Common myeloid progenitor, CD34-positive (primary cell): ENCODE measurements around the gene CACNA1B.

ENCODE experiments used
- CTCF ChIA-PET: fragments of 350-600 bp; sonication (Branson Sonifier 250); formaldehyde crosslinking; loops from one replicate; lab custom pipeline; 2021; ENCODE audit warnings: antibody characterized with exemption; lab: Charles Lee
- POLR2A ChIA-PET: fragments of 350-600 bp; sonication (Branson Sonifier 250); formaldehyde crosslinking; loops from one replicate; lab custom pipeline; 2021; ENCODE audit warnings: antibody characterized with exemption; lab: Charles Lee
- DNase-seq, 3 donors: peaks; one replicate each; pipeline versions ENCODE4 v3.0.0 to v3.0.0-alpha.2; 2013
- H3K27ac ChIP-seq, 2 experiments: 1 replicate in 1 of 2; 2 replicates in 1 of 2; pipeline ENCODE4 v1.7.0; 2013; ENCODE audit warnings: inconsistent platforms in 2 of 2, low read length in 2 of 2, mild to moderate bottlenecking in 2 of 2, low read depth in 1 of 2, moderate library complexity in 1 of 2; ENCODE audit not compliant: severe bottlenecking in 2 of 2, insufficient read depth in 1 of 2, poor library complexity in 1 of 2
- H3K27me3 ChIP-seq, 5 experiments: replicated peaks in 2 of 5; 1 replicate in 3 of 5; 2 replicates in 2 of 5; pipeline versions ENCODE4 v1.6.1 to v1.7.0; 2013; ENCODE audit warnings: low read length in 4 of 5, mild to moderate bottlenecking in 2 of 5, moderate library complexity in 2 of 5, inconsistent platforms in 1 of 5; ENCODE audit not compliant: insufficient read depth in 5 of 5, control insufficient read depth in 4 of 5
- H3K36me3 ChIP-seq, 4 experiments: 1 replicate in 2 of 4; 2 replicates in 2 of 4; pipeline versions ENCODE4 v1.6.1 to v1.7.0; 2013; ENCODE audit warnings: low read length in 3 of 4, control low read depth in 1 of 4, mild to moderate bottlenecking in 1 of 4; ENCODE audit not compliant: control insufficient read depth in 4 of 4, insufficient read depth in 4 of 4
- H3K4me1 ChIP-seq, 4 experiments: 1 replicate in 3 of 4; 2 replicates in 1 of 4; pipeline versions ENCODE4 v1.6.1 to v1.7.1; 2013; ENCODE audit warnings: low read length in 3 of 4, mild to moderate bottlenecking in 3 of 4, control low read depth in 1 of 4, inconsistent platforms in 1 of 4, moderate library complexity in 1 of 4; ENCODE audit not compliant: control insufficient read depth in 4 of 4, insufficient read depth in 4 of 4; ENCODE audit errors: control extremely low read depth in 1 of 4
- H3K4me3 ChIP-seq, 7 experiments: 1 replicate in 4 of 7; 2 replicates in 3 of 7; pipeline versions ENCODE4 v1.5.1 to v1.7.0; 2013; ENCODE audit warnings: mild to moderate bottlenecking in 7 of 7, low read length in 6 of 7, moderate library complexity in 6 of 7, inconsistent platforms in 2 of 7, low read depth in 2 of 7, control low read depth in 1 of 7; ENCODE audit not compliant: insufficient read depth in 4 of 7, control insufficient read depth in 1 of 7; ENCODE audit errors: extremely low read depth in 1 of 7
- H3K9me3 ChIP-seq, 5 experiments: 1 replicate in 4 of 5; 2 replicates in 1 of 5; pipeline versions ENCODE4 v1.6.1 to v1.7.1; 2013; ENCODE audit warnings: low read length in 4 of 5, mild to moderate bottlenecking in 2 of 5, inconsistent platforms in 1 of 5, low read depth in 1 of 5, moderate library complexity in 1 of 5; ENCODE audit not compliant: control insufficient read depth in 4 of 5, insufficient read depth in 2 of 5; ENCODE audit errors: control extremely low read depth in 1 of 5
- WGBS: methylation state at CpG from one replicate; pipeline ENCODE4 v1.1.5; 2013; ENCODE audit not compliant: insufficient coverage; 5-methylcytosine and 5-hydroxymethylcytosine counted together

The CACNA1B gene

GRCh38 chr9:137843355-137843754 is 34.2 kb upstream of the CACNA1B start:
- H3K4me1 ChIP-seq, result no peaks in the 10 kb centered on the region
- CTCF ChIA-PET, result no interaction called here
- no peaks in the 10 kb centered on the region for H3K27me3 ChIP-seq
- POLR2A ChIA-PET, result no interaction called here
- peaks cover 0 to 6% (median 0%) of the 10 kb centered on the region in 5 experiments for H3K9me3 ChIP-seq
- H3K4me3 ChIP-seq, result no peak overlapping the region
- peaks cover 0 to 2% (median 0%) of the 10 kb centered on the region in 4 experiments for H3K36me3 ChIP-seq
- no peak for DNase-seq
- H3K27ac ChIP-seq, result no peak overlapping the region
- 97% methylated on average over 8 of the region's 9 CpGs for WGBS

- Histone ChIP-seq H3K4me3 (no peak overlapping the region), H3K27me3 (no peaks in the 10 kb centered on the region), H3K27ac (no peak overlapping the region), H3K9me3 (peaks cover 2 to 25% (median 8%) of the 10 kb centered on the region in 5 experiments), H3K36me3 (no peaks in the 10 kb centered on the region), H3K4me1 (no peaks in the 10 kb centered on the region)
- ChIA-PET CTCF (no interaction called here), POLR2A (no interaction called here)
- DNase-seq, result no peak
- 68% methylated on average over 2 of the region's 5 CpGs for WGBS
These were observed 25.9 kb upstream of the CACNA1B start for GRCh38 chr9:137851516-137852267.

DNA sequence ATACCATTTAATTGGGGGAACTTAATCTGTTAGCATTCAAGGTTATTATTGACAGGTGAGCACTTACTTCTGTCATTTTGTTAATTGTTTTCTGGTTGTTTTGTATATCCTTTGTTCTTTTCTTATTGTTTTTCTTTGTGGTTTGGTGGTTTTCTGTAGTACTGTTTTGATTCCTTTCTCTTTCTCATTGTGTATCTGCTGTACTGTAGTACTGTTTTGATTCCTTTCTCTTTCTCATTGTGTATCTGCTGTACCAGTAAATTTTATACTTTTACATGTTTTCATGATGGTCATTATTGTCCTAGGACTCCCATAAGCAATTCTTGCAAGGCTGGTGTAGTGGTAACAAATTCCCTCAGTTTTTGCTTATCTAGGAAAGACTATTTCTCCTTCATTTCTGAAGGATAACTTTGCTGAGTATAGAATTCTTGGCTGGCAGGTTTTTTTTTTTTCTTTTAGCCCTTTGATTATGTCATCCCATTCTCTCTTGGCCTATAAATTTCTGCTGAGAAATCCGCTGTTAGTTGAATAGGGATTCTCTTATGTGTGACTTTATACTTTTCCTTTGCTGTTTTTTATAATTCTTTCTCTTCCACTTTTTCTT is 24.1 kb upstream of the CACNA1B start:
- Histone ChIP-seq H3K4me3 (no peak overlapping the region), H3K4me1 (no peaks in the 10 kb centered on the region), H3K9me3 (peaks cover 3 to 25% (median 8%) of the 10 kb centered on the region in 5 experiments), H3K27ac (no peak overlapping the region), H3K27me3 (no peaks in the 10 kb centered on the region), H3K36me3 (no peaks in the 10 kb centered on the region)
- no CpG with 5 or more reads among the region's 1 CpG for WGBS
- ChIA-PET CTCF (no interaction called here), POLR2A (no interaction called here)
- no peak for DNase-seq

DNA sequence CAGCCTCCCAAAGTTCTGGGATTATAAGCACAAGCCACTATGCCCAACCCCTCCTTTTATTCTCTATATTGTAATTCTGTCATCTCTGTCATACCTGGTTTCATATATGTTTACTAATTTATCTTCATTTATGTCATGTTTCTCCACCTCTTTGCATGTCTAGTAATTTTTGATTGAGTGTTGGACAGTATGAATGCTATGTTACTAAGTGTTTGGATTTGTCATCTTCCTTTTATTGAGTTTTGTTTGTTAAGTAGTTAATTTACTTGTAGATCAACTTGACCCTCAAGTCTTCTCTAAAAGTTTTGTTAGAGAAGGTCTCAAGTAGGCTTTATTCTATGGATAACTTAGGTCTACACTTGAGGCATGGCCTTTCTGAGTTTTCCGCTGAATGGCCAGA is 17.2 kb upstream of the CACNA1B start:
- Histone ChIP-seq H3K27me3 (no peaks in the 10 kb centered on the region), H3K4me3 (no peak overlapping the region), H3K36me3 (no peaks in the 10 kb centered on the region), H3K9me3 (peaks cover 3 to 30% (median 13%) of the 10 kb centered on the region in 5 experiments), H3K27ac (no peak overlapping the region), H3K4me1 (no peaks in the 10 kb centered on the region)
- ChIA-PET CTCF (no interaction called here), POLR2A (no interaction called here)
- WGBS, result 80% methylated on average over 1 of the region's 1 CpG
- DNase-seq, result no peak

- Histone ChIP-seq H3K9me3 (peaks cover 0 to 5% (median 1%) of the 10 kb centered on the region in 5 experiments), H3K4me3 (no peak overlapping the region), H3K27me3 (peaks cover 0 to 19% (median 0%) of the 10 kb centered on the region in 5 experiments), H3K27ac (no peak overlapping the region), H3K4me1 (no peaks in the 10 kb centered on the region), H3K36me3 (no peaks in the 10 kb centered on the region)
- ChIA-PET POLR2A (no interaction called here), CTCF (no interaction called here)
- 89% methylated on average over 14 of the region's 18 CpGs for WGBS
- DNase-seq, result no peak
These were observed 11.9 kb upstream of the CACNA1B start for GRCh38 chr9:137865581-137866145.

DNA sequence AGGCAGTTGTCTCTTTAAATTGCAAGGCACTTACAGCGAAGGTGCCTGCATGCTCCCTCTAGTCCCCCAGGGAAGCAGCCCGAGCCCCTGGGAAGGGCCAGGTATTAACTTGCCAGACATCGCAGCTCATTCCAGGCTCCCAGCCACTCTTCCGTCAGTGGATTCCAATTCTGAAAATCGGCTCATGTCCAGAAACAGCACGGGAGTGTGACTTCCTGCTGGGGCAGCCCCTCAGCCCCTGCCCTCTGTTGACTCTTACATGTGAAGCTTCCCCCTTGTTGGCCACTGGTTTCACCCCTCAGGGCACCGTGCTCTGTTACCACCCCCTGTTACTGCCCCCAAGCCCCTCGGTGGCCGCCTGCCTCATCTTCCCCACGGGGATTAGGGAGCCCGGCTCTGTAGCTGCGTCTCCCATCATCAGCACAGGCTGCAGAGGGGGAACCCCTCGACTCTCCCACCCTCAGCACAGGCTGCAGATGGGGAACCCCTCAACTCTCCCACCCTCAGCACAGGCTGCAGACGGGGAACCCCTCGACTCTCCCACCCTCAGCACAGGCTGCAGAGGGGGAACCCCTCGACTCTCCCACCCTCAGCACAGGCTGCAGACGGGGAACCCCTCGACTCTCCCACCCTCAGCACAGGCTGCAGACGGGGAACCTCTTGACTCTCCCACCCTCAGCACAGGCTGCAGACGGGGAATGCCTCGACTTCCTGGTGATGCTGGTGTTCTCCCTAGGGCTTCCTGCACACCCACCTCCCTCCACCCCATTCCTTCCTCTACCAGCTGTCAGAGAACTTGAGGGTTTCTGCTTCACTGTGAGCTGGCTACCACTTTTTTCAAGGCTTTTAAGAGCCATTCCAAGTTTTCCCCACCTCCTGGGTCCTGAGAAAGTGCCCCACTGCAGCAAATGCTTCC is 11.1 kb upstream of the CACNA1B start:
- H3K9me3 ChIP-seq, result peaks cover 0 to 4% (median 0%) of the 10 kb centered on the region in 5 experiments
- 54% methylated on average over 15 of the region's 21 CpGs for WGBS
- POLR2A ChIA-PET, result no interaction called here
- no peaks in the 10 kb centered on the region for H3K36me3 ChIP-seq
- H3K4me3 ChIP-seq, result no peak overlapping the region
- no peak for DNase-seq
- CTCF ChIA-PET, result no interaction called here
- H3K27ac ChIP-seq, result no peak overlapping the region
- H3K27me3 ChIP-seq, result peaks cover 0 to 19% (median 0%) of the 10 kb centered on the region in 5 experiments
- no peaks in the 10 kb centered on the region for H3K4me1 ChIP-seq
